HEK293T (cell line): ENCODE results near the gene TEX26.

Source experiments
- BHLHE40 ChIP-seq: fragments of 450-650 bp; IDR thresholded peaks from 2 replicates; pipeline ENCODE4 v1.6.1; 2016; ENCODE audit warnings: mild to moderate bottlenecking, moderate library complexity, borderline replicate concordance
- ELF4 ChIP-seq: fragments of 450-650 bp; IDR thresholded peaks from 2 replicates; pipeline ENCODE4 v1.6.1; 2017; ENCODE audit warnings: antibody characterized with exemption
- FOXA1 ChIP-seq: fragments of 450-650 bp; IDR thresholded peaks from 2 replicates; pipeline ENCODE4 v1.6.1; 2016; ENCODE audit warnings: mild to moderate bottlenecking
- FOXK2 ChIP-seq: fragments of 450-650 bp; IDR thresholded peaks from 2 replicates; pipeline ENCODE4 v1.6.1; 2016; ENCODE audit warnings: mild to moderate bottlenecking
- FOXM1 ChIP-seq: fragments of 450-650 bp; IDR thresholded peaks from 2 replicates; pipeline ENCODE4 v1.6.1; 2017; ENCODE audit warnings: mild to moderate bottlenecking, borderline replicate concordance
- HDGF ChIP-seq: fragments of 450-650 bp; IDR thresholded peaks from 2 replicates; pipeline ENCODE4 v1.6.1; 2017; ENCODE audit warnings: antibody characterized with exemption, borderline replicate concordance
- LEF1 ChIP-seq: fragments of 450-650 bp; IDR thresholded peaks from 2 replicates; pipeline ENCODE4 v1.6.1; 2017; ENCODE audit warnings: mild to moderate bottlenecking, borderline replicate concordance
- NFRKB ChIP-seq: fragments of 450-650 bp; IDR thresholded peaks from 2 replicates; pipeline ENCODE4 v1.6.1; 2016; ENCODE audit warnings: mild to moderate bottlenecking, moderate library complexity
- PKNOX1 ChIP-seq: fragments of 450-650 bp; IDR thresholded peaks from 2 replicates; pipeline ENCODE4 v1.6.1; 2016
- SP1 ChIP-seq: fragments of 450-650 bp; IDR thresholded peaks from 2 replicates; pipeline ENCODE4 v1.6.1; 2017
- SUZ12 ChIP-seq: fragments of 450-650 bp; IDR thresholded peaks from 2 replicates; pipeline ENCODE4 v1.6.1; 2016; ENCODE audit warnings: mild to moderate bottlenecking
- TARDBP ChIP-seq: fragments of 450-650 bp; IDR thresholded peaks from 2 replicates; pipeline ENCODE4 v1.6.1; 2016
- ZNF384 ChIP-seq: fragments of 450-650 bp; IDR thresholded peaks from 2 replicates; pipeline ENCODE4 v1.6.1; 2016

GRCh38 chr13:30920162-30920909 lies 12.1 kb upstream of the TEX26 start:
- TF ChIP-seq SUZ12 (no peak), TARDBP (no peak), SP1 (no peak), FOXM1 (no peak), LEF1 (no peak), BHLHE40 (no peak), PKNOX1 (no peak), HDGF (no peak), ELF4 (no peak), ZNF384 (no peak), FOXA1 (no peak), NFRKB (no peak), FOXK2 (no peak)
